ENCODE data around the gene KCNMA1. TPM values are rescaled to one million over a fixed set of nuclear protein-coding genes. Genes with fewer than 3 reads are reported as not detected.

The KCNMA1 gene
- total RNA-seq, 1 experiment from 2014 or later, result 0.70 TPM

- TF ChIP-seq CTCF (conservative IDR thresholded peaks at IDR 0.05) (no peak), EZH2 (IDR thresholded peaks at IDR 0.05; ENCODE audit: low read depth) (no peak)
- POLR2A ChIA-PET (ENCODE audit: unreplicated experiment), result no interaction called here
Measured at GRCh38 chr10:76977046-76977445, 660.6 kb downstream of the KCNMA1 start.

GRCh38 chr10:76976142-76976541, 661.5 kb downstream of the KCNMA1 start:
- Histone ChIP-seq H3K36me3 (ENCODE audit: low read depth) (no peaks in the 10 kb centered on the region), H3K9me3 (ENCODE audit: insufficient read depth, low read depth) (no peaks in the 10 kb centered on the region), H4K20me1 (ENCODE audit: insufficient read depth) (no peaks in the 10 kb centered on the region), H2AFZ (no peak overlapping the region), H3K27ac (no peak overlapping the region), H3K79me2 (ENCODE audit: low read depth) (no peaks in the 10 kb centered on the region), H3K4me3 (no peak overlapping the region), H3K9me2 (ENCODE audit: insufficient read depth) (no peaks in the 10 kb centered on the region), H3K4me1 (replicated peaks; ENCODE audit: insufficient read depth) (no peaks in the 10 kb centered on the region), H3K4me2 (no peak overlapping the region), H3F3A (ENCODE audit: insufficient read depth, low read depth) (no peaks in the 10 kb centered on the region), H3K27me3 (ENCODE audit: insufficient read depth, low read depth) (peaks cover 98% of the 10 kb centered on the region)
- CTCF ChIA-PET, result no interaction called here
- DNase-seq, result no peak
- no peak for TF ChIP-seq CTCF (conservative IDR thresholded peaks at IDR 0.05)
- no peak for TF ChIP-seq EZH2 (IDR thresholded peaks at IDR 0.05; ENCODE audit: low read depth)
- intact Hi-C loops (cut with micrococcal nuclease; ENCODE audit: unreplicated experiment), result no loop called here
- POLR2A ChIA-PET (ENCODE audit: unreplicated experiment), result no interaction called here
- no TSS peak for BruUV-seq (replicated peaks)

More at GRCh38 chr10:76977046-76977445, 660.6 kb downstream of the KCNMA1 start:
- Histone ChIP-seq H3K4me3 (no peak overlapping the region), H3K4me2 (no peak overlapping the region), H3K9me2 (ENCODE audit: insufficient read depth) (no peaks in the 10 kb centered on the region), H4K20me1 (ENCODE audit: insufficient read depth) (no peaks in the 10 kb centered on the region), H3K36me3 (ENCODE audit: low read depth) (no peaks in the 10 kb centered on the region), H2AFZ (no peak overlapping the region), H3K27me3 (ENCODE audit: insufficient read depth, low read depth) (peaks cover 98% of the 10 kb centered on the region), H3K9me3 (ENCODE audit: insufficient read depth, low read depth) (no peaks in the 10 kb centered on the region), H3F3A (ENCODE audit: insufficient read depth, low read depth) (no peaks in the 10 kb centered on the region), H3K4me1 (replicated peaks; ENCODE audit: insufficient read depth) (no peaks in the 10 kb centered on the region), H3K79me2 (ENCODE audit: low read depth) (no peaks in the 10 kb centered on the region), H3K27ac (no peak overlapping the region)
- no peak for DNase-seq
- BruUV-seq (replicated peaks), result no TSS peak
- CTCF ChIA-PET, result no interaction called here
- intact Hi-C loops (cut with micrococcal nuclease; ENCODE audit: unreplicated experiment), result no loop called here

- Histone ChIP-seq H3K79me2 (ENCODE audit: low read depth) (no peaks in the 10 kb centered on the region), H4K20me1 (ENCODE audit: insufficient read depth) (no peaks in the 10 kb centered on the region), H3F3A (ENCODE audit: insufficient read depth, low read depth) (no peaks in the 10 kb centered on the region), H3K4me1 (replicated peaks; ENCODE audit: insufficient read depth) (no peaks in the 10 kb centered on the region), H2AFZ (no peak overlapping the region), H3K9me2 (ENCODE audit: insufficient read depth) (no peaks in the 10 kb centered on the region), H3K27ac (no peak overlapping the region), H3K9me3 (ENCODE audit: insufficient read depth, low read depth) (no peaks in the 10 kb centered on the region), H3K4me3 (no peak overlapping the region), H3K36me3 (ENCODE audit: low read depth) (no peaks in the 10 kb centered on the region), H3K27me3 (ENCODE audit: insufficient read depth, low read depth) (peaks cover 96% of the 10 kb centered on the region), H3K4me2 (no peak overlapping the region)
- ChIA-PET CTCF (no interaction called here), POLR2A (ENCODE audit: unreplicated experiment) (no interaction called here)
- TF ChIP-seq CTCF (conservative IDR thresholded peaks at IDR 0.05), result no peak
- no peak for TF ChIP-seq EZH2 (IDR thresholded peaks at IDR 0.05; ENCODE audit: low read depth)
- intact Hi-C loops (cut with micrococcal nuclease; ENCODE audit: unreplicated experiment), result no loop called here
- no peak for DNase-seq
- BruUV-seq (replicated peaks), result no TSS peak
Measured at GRCh38 chr10:76975126-76975525, 662.5 kb downstream of the KCNMA1 start.

Data from PC-9 (cell line).